Testis (tissue), 2 donors: ENCODE results near the gene FAM3C.

Experiments
- CTCF ChIP-seq, 3 experiments: fragments of 450-650 bp in 2 of 3; fragments of 200-600 bp in 1 of 3; sonication (generic) in 1 of 3; IDR thresholded peaks; one replicate each; pipeline ENCODE4 v1.5.1; 2016 to 2019; ENCODE audit warnings: antibody characterized with exemption in 3 of 3, mild to moderate bottlenecking in 2 of 3, moderate library complexity in 1 of 3
- POLR2A ChIP-seq: fragments of 450-650 bp; IDR thresholded peaks from one replicate; pipeline ENCODE4 v1.6.1; 2017; ENCODE audit warnings: antibody characterized with exemption, mild to moderate bottlenecking, moderate library complexity

- TF ChIP-seq CTCF (IDR thresholded peaks at IDR 0.05) (no peak), POLR2A (no peak)
These were observed 12.7 kb downstream of the FAM3C start for GRCh38 chr7:121383235-121383910.
